HUES6 (cell line): ENCODE results near the gene ZNF791.
A peak's percentile ranks its signal among the peaks of the same experiment; 100 is the strongest.
"Not testable (repeated sequence)": the region's sequence is repeated elsewhere in the genome, so short reads cannot be mapped to it uniquely, and the experiment has no call there.

Experiments used
- H3K27ac ChIP-seq: 2 replicates; pipeline ENCODE4 v1.7.0; 2013; ENCODE audit warnings: low read depth, mild to moderate bottlenecking, low read length, inconsistent platforms
- H3K27me3 ChIP-seq: 2 replicates; pipeline ENCODE4 v1.6.1; 2013; ENCODE audit warnings: low read length; ENCODE audit not compliant: control insufficient read depth, insufficient read depth
- H3K36me3 ChIP-seq: 2 replicates; pipeline ENCODE4 v1.6.1; 2013; ENCODE audit warnings: low read length; ENCODE audit not compliant: control insufficient read depth, insufficient read depth
- H3K4me1 ChIP-seq: 2 replicates; pipeline ENCODE4 v1.6.1; 2013; ENCODE audit warnings: low read length; ENCODE audit not compliant: control insufficient read depth, insufficient read depth
- H3K4me3 ChIP-seq: 2 replicates; pipeline ENCODE4 v1.5.1; 2013; ENCODE audit warnings: low read depth, low read length
- H3K9ac ChIP-seq: one replicate; pipeline ENCODE4 v1.6.1; 2013; ENCODE audit warnings: mild to moderate bottlenecking, low read length
- H3K9me3 ChIP-seq: 2 replicates; pipeline ENCODE4 v1.6.1; 2013; ENCODE audit warnings: low read depth, low read length; ENCODE audit not compliant: control insufficient read depth, insufficient read depth

ZNF791 gene

GRCh38 chr19:12629215-12629614, 18.5 kb downstream of the ZNF791 start:
- Histone ChIP-seq H3K4me3 (no peak overlapping the region), H3K27ac (no peak overlapping the region), H3K9ac (no peak overlapping the region), H3K27me3 (no peaks in the 10 kb centered on the region), H3K9me3 (peaks cover 46% of the 10 kb centered on the region), H3K36me3 (peaks cover 64% of the 10 kb centered on the region), H3K4me1 (no peaks in the 10 kb centered on the region)

- H3K36me3 ChIP-seq, result no peaks in the 10 kb centered on the region
- 0 out of 2 replicates have a peak, but pooled peaks cover 2% of the 10 kb centered on the region for H3K27me3 ChIP-seq
These were observed 25.9 kb downstream of the ZNF791 start for GRCh38 chr19:12636631-12637030.

GRCh38 chr19:12638611-12639182, 28.0 kb downstream of the ZNF791 start:
- H3K27ac ChIP-seq, result no peak overlapping the region
- no peak overlapping the region for H3K4me3 ChIP-seq
- no peaks in the 10 kb centered on the region for H3K36me3 ChIP-seq
- H3K9ac ChIP-seq, result no peak overlapping the region
- 0 out of 2 replicates have a peak, but pooled peaks cover 3% of the 10 kb centered on the region for H3K9me3 ChIP-seq
- 0 out of 2 replicates have a peak, but pooled peaks cover 2% of the 10 kb centered on the region for H3K27me3 ChIP-seq
- H3K4me1 ChIP-seq, result 0 out of 2 replicates have a peak, but pooled peaks cover 3% of the 10 kb centered on the region

More at GRCh38 chr19:12636631-12637030, 25.9 kb downstream of the ZNF791 start:
- H3K27ac ChIP-seq, result no peak overlapping the region
- H3K4me1 ChIP-seq, result 0 out of 2 replicates have a peak, but pooled peaks cover 3% of the 10 kb centered on the region
- H3K9ac ChIP-seq, result no peak overlapping the region
- H3K4me3 ChIP-seq, result no peak overlapping the region
- H3K9me3 ChIP-seq, result 0 out of 2 replicates have a peak, but pooled peaks cover 3% of the 10 kb centered on the region

- Histone ChIP-seq H3K9ac (peak overlapping the region; percentile 37), H3K4me1 (0 out of 2 replicates have a peak, but pooled peaks cover 3% of the 10 kb centered on the region), H3K27ac (no peak overlapping the region), H3K27me3 (0 out of 2 replicates have a peak, but pooled peaks cover 2% of the 10 kb centered on the region), H3K36me3 (no peaks in the 10 kb centered on the region), H3K9me3 (0 out of 2 replicates have a peak, but pooled peaks cover 3% of the 10 kb centered on the region), H3K4me3 (peak overlapping the region; percentile 57)
These were observed 29.3 kb downstream of the ZNF791 start for GRCh38 chr19:12639901-12640613.

GRCh38 chr19:12641456-12641855, 30.7 kb downstream of the ZNF791 start:
- H3K27ac ChIP-seq, result no peak overlapping the region
- H3K4me1 ChIP-seq, result 0 out of 2 replicates have a peak, but pooled peaks cover 3% of the 10 kb centered on the region
- no peaks in the 10 kb centered on the region for H3K36me3 ChIP-seq
- H3K4me3 ChIP-seq, result no peak overlapping the region
- H3K9me3 ChIP-seq, result 0 out of 2 replicates have a peak, but pooled peaks cover 3% of the 10 kb centered on the region
- no peak overlapping the region for H3K9ac ChIP-seq
- 0 out of 2 replicates have a peak, but pooled peaks cover 2% of the 10 kb centered on the region for H3K27me3 ChIP-seq

- no peak overlapping the region for H3K4me3 ChIP-seq
These were observed 31.8 kb downstream of the ZNF791 start for GRCh38 chr19:12642506-12642905.

GRCh38 chr19:12643716-12644115, 33.0 kb downstream of the ZNF791 start:
- not testable (repeated sequence) for H3K9me3 ChIP-seq, H3K27me3 ChIP-seq, H3K27ac ChIP-seq, H3K36me3 ChIP-seq, H3K4me3 ChIP-seq, H3K9ac ChIP-seq, H3K4me1 ChIP-seq

More at GRCh38 chr19:12642506-12642905, 31.8 kb downstream of the ZNF791 start:
- no peaks in the 10 kb centered on the region for H3K36me3 ChIP-seq
- H3K9ac ChIP-seq, result no peak overlapping the region
- H3K4me1 ChIP-seq, result 0 out of 2 replicates have a peak, but pooled peaks cover 3% of the 10 kb centered on the region
- H3K27me3 ChIP-seq, result 0 out of 2 replicates have a peak, but pooled peaks cover 2% of the 10 kb centered on the region
- no peak overlapping the region for H3K27ac ChIP-seq
- 0 out of 2 replicates have a peak, but pooled peaks cover 3% of the 10 kb centered on the region for H3K9me3 ChIP-seq

GRCh38 chr19:12646551-12646950, 35.8 kb downstream of the ZNF791 start:
- peaks cover 2% of the 10 kb centered on the region; the same call in 1 of the 2 replicates for H3K36me3 ChIP-seq

GRCh38 chr19:12647047-12647446, 36.3 kb downstream of the ZNF791 start:
- H3K9me3 ChIP-seq, result no peaks in the 10 kb centered on the region
- H3K27ac ChIP-seq, result no peak overlapping the region
- no peak overlapping the region for H3K9ac ChIP-seq
- H3K36me3 ChIP-seq, result peaks cover 4% of the 10 kb centered on the region; the same call in 1 of the 2 replicates
- H3K27me3 ChIP-seq, result no peaks in the 10 kb centered on the region
- H3K4me3 ChIP-seq, result peak overlapping the region; percentile 30
- no peaks in the 10 kb centered on the region for H3K4me1 ChIP-seq

More at GRCh38 chr19:12646551-12646950, 35.8 kb downstream of the ZNF791 start:
- Histone ChIP-seq H3K9me3 (no peaks in the 10 kb centered on the region), H3K27me3 (no peaks in the 10 kb centered on the region), H3K27ac (no peak overlapping the region), H3K4me1 (no peaks in the 10 kb centered on the region), H3K4me3 (no peak overlapping the region), H3K9ac (no peak overlapping the region)

GRCh38 chr19:12647490-12648071, 36.9 kb downstream of the ZNF791 start:
- no peaks in the 10 kb centered on the region for H3K4me1 ChIP-seq
- peaks cover 6% of the 10 kb centered on the region for H3K36me3 ChIP-seq
- H3K9me3 ChIP-seq, result no peaks in the 10 kb centered on the region
- no peaks in the 10 kb centered on the region for H3K27me3 ChIP-seq
- H3K4me3 ChIP-seq, result peak overlapping the region; percentile 76
- peak overlapping the region; percentile 17 for H3K9ac ChIP-seq
- H3K27ac ChIP-seq, result no peak overlapping the region
